Naive thymus-derived CD4-positive, alpha-beta T cell (primary cell): Measurements from ENCODE around the gene CALCB. TPM values are rescaled to one million over a fixed set of nuclear protein-coding genes. Genes with fewer than 3 reads are reported as not detected.

Experiments used
- ATAC-seq: fragments of 150-1000 bp; cut with Tn5 transposase; 2 replicates; pipeline ENCODE4 v1.10.0; 2021; ENCODE audit warnings: mild to moderate bottlenecking, moderate library complexity
- CTCF ChIA-PET: fragments of 350-600 bp; sonication (Branson Sonifier 250); formaldehyde crosslinking; loops from one replicate; lab custom pipeline; 2021; ENCODE audit warnings: antibody characterized with exemption; lab: Charles Lee
- POLR2A ChIA-PET: fragments of 350-600 bp; sonication (Branson Sonifier 250); formaldehyde crosslinking; loops from one replicate; lab custom pipeline; 2021; ENCODE audit warnings: antibody characterized with exemption, inconsistent platforms; lab: Charles Lee
- DNase-seq, 9 donors: peaks; one replicate each; pipeline versions ENCODE4 v3.0.0 to v3.0.0-alpha.2; 2020 to 2022; ENCODE audit warnings: mixed read lengths in 1 of 9
- H3K27ac ChIP-seq: one replicate; pipeline ENCODE4 v1.7.0; 2013; ENCODE audit warnings: mild to moderate bottlenecking, low read depth, low read length, moderate library complexity
- H3K27me3 ChIP-seq, 2 donors: one replicate each; pipeline ENCODE4 v1.7.0; 2013; ENCODE audit warnings: low read length in 2 of 2, mild to moderate bottlenecking in 2 of 2, moderate library complexity in 2 of 2; ENCODE audit not compliant: control insufficient read depth in 2 of 2, insufficient read depth in 2 of 2
- H3K36me3 ChIP-seq, 3 experiments: 1 replicate in 2 of 3; 2 replicates in 1 of 3; pipeline ENCODE4 v1.7.0; 2013; ENCODE audit warnings: low read length in 3 of 3, mild to moderate bottlenecking in 3 of 3, moderate library complexity in 1 of 3; ENCODE audit not compliant: insufficient read depth in 3 of 3, control insufficient read depth in 2 of 3
- H3K4me1 ChIP-seq, 2 donors: one replicate each; pipeline ENCODE4 v1.7.0; 2013; ENCODE audit warnings: low read length in 2 of 2, mild to moderate bottlenecking in 2 of 2, moderate library complexity in 1 of 2; ENCODE audit not compliant: control insufficient read depth in 2 of 2, insufficient read depth in 2 of 2
- H3K4me3 ChIP-seq: 2 replicates; pipeline ENCODE4 v1.7.0; 2013; ENCODE audit warnings: mild to moderate bottlenecking, low read length
- H3K9me3 ChIP-seq, 3 experiments: 1 replicate in 2 of 3; 2 replicates in 1 of 3; pipeline ENCODE4 v1.7.0; 2013; ENCODE audit warnings: low read length in 3 of 3; ENCODE audit not compliant: control insufficient read depth in 2 of 3
- H3K27ac Mint-ChIP-seq, 9 donors: one replicate each; pipeline ENCODE4 v1.8.0; 2020 to 2022; ENCODE audit warnings: mixed read lengths in 9 of 9, mild to moderate bottlenecking in 8 of 9, moderate library complexity in 5 of 9, inconsistent platforms in 2 of 9
- H3K27me3 Mint-ChIP-seq, 5 donors: one replicate each; pipeline ENCODE4 v1.8.0; 2021 to 2022; ENCODE audit warnings: mixed read lengths in 5 of 5, mild to moderate bottlenecking in 1 of 5
- H3K36me3 Mint-ChIP-seq, 5 donors: one replicate each; pipeline ENCODE4 v1.8.0; 2020 to 2022; ENCODE audit warnings: mixed read lengths in 5 of 5, mild to moderate bottlenecking in 3 of 5, inconsistent platforms in 1 of 5
- H3K4me1 Mint-ChIP-seq, 7 donors: one replicate each; pipeline ENCODE4 v1.8.0; 2020 to 2022; ENCODE audit warnings: mixed read lengths in 7 of 7, mild to moderate bottlenecking in 3 of 7, inconsistent platforms in 1 of 7
- H3K4me3 Mint-ChIP-seq, 10 donors: one replicate each; pipeline ENCODE4 v1.8.0; 2020 to 2022; ENCODE audit warnings: mild to moderate bottlenecking in 10 of 10, mixed read lengths in 10 of 10, moderate library complexity in 6 of 10, inconsistent platforms in 2 of 10
- H3K9me3 Mint-ChIP-seq, 11 donors: one replicate each; pipeline ENCODE4 v1.8.0; 2020 to 2022; ENCODE audit warnings: mixed read lengths in 11 of 11, mild to moderate bottlenecking in 4 of 11, inconsistent platforms in 1 of 11, moderate library complexity in 1 of 11
- intact Hi-C, 2 donors: fragments of 100-400 bp; cut with micrococcal nuclease; formaldehyde crosslinking; loops; one replicate each; pipeline ENCODE4 v1.15.1; 2023
- polyA plus RNA-seq, 2 donors: library from polyadenylated mRNA; unstranded; fragments of 300-500 nt; fragmentation: Illumina TruSeq; gene quantifications; one replicate each; pipeline ENCODE4 v1.2.3, GENCODE V29; 2021
- total RNA-seq, 6 experiments: library from RNA in 5 of 6; stranded (reverse) in 5 of 6; gene quantifications; 1 replicate in 5 of 6; 2 replicates in 1 of 6; pipeline ENCODE4 v1.2.3 and lab custom pipeline; 2021 to 2026

CALCB gene
- total and polyA plus RNA-seq, 7 experiments from 2014 or later: 0.18 to 1.1 (median 0.87) TPM

- Histone ChIP-seq H3K4me3 (no peak within 1 kb of the TSS), H3K9me3 (no peaks in the 10 kb centered on the region), H3K27ac (no peak within 1 kb of the TSS), H3K36me3 (no peaks in the 10 kb centered on the region), H3K4me1 (no peaks in the 10 kb centered on the region), H3K27me3 (peaks cover 0 to 3% of the 10 kb centered on the region in 2 donors)
- Mint-ChIP-seq H3K27ac (peak within 1 kb of the TSS in 2 of 9 donors; percentile 45 to 62), H3K9me3 (no peaks in the 10 kb centered on the region), H3K4me1 (peaks cover 4 to 45% (median 17%) of the 10 kb centered on the region in 7 donors), H3K4me3 (peak within 1 kb of the TSS in 8 of 10 donors; percentile 13 to 64 (median 34)), H3K36me3 (peaks cover 0 to 11% (median 0%) of the 10 kb centered on the region in 5 donors), H3K27me3 (peaks cover 34 to 53% (median 49%) of the 10 kb centered on the region in 5 donors)
- no peak for DNase-seq
- CTCF ChIA-PET: no interaction called here
- no peak for ATAC-seq
- POLR2A ChIA-PET: no interaction called here
- intact Hi-C loops: no loop called here
Observed at GRCh38 chr11:15114501-15115475, 41.4 kb downstream of the CALCB start, which contains the start of gene INSC. Gene INSC, plus strand, starts transcription at chr11:15114923. Its CDS starts 34,252 bp downstream, at chr11:15149175.

- no peaks in the 10 kb centered on the region for H3K4me1 ChIP-seq
- Mint-ChIP-seq H3K27me3 (peaks cover 37 to 61% (median 49%) of the 10 kb centered on the region in 5 donors), H3K4me1 (peaks cover 4 to 51% (median 17%) of the 10 kb centered on the region in 7 donors), H3K27ac (no peak overlapping the region), H3K4me3 (peak overlapping the region in 1 of 10 donors; percentile 49), H3K9me3 (peaks cover 0 to 4% (median 0%) of the 10 kb centered on the region in 11 donors), H3K36me3 (peaks cover 0 to 15% (median 0%) of the 10 kb centered on the region in 5 donors)
- H3K4me3 ChIP-seq: no peak overlapping the region
- H3K27me3 ChIP-seq: peaks cover 0 to 3% of the 10 kb centered on the region in 2 donors
- H3K27ac ChIP-seq: no peak overlapping the region
- DNase-seq (no peak), ATAC-seq (no peak)
- POLR2A ChIA-PET: no interaction called here
- intact Hi-C loops: no loop called here
- CTCF ChIA-PET: interaction anchor here (1.5 kb wide), 1 partner anchor 15 kb away, joined by 3 read pairs; no protein-coding TSS in a partner anchor
- no peaks in the 10 kb centered on the region for H3K9me3 ChIP-seq
- H3K36me3 ChIP-seq: no peaks in the 10 kb centered on the region
Observed at GRCh38 chr11:15115686-15116085, 42.3 kb downstream of the CALCB start.

- Histone ChIP-seq H3K27me3 (peaks cover 0 to 3% of the 10 kb centered on the region in 2 donors), H3K36me3 (no peaks in the 10 kb centered on the region), H3K4me3 (no peak overlapping the region), H3K4me1 (no peaks in the 10 kb centered on the region), H3K27ac (no peak overlapping the region), H3K9me3 (no peaks in the 10 kb centered on the region)
- Mint-ChIP-seq H3K27me3 (peaks cover 44 to 66% (median 62%) of the 10 kb centered on the region in 5 donors), H3K9me3 (peaks cover 0 to 4% (median 0%) of the 10 kb centered on the region in 11 donors), H3K4me3 (no peak overlapping the region), H3K36me3 (peaks cover 0 to 15% (median 0%) of the 10 kb centered on the region in 5 donors), H3K27ac (peak overlapping the region in 1 of 9 donors; percentile 60), H3K4me1 (peaks cover 4 to 47% (median 17%) of the 10 kb centered on the region in 7 donors)
- no peak for DNase-seq
- no peak for ATAC-seq
- intact Hi-C loops: loop anchor here in 1 of 2 donors (1.0 kb wide), 1 partner anchor 7 kb away; no protein-coding TSS in a partner anchor
- POLR2A ChIA-PET: no interaction called here
- CTCF ChIA-PET: no interaction called here
Observed at GRCh38 chr11:15117751-15118150, 44.4 kb downstream of the CALCB start.

- DNase-seq: no peak
- peak overlapping the region in 1 of 9 donors; percentile 78 for H3K27ac Mint-ChIP-seq
- Histone ChIP-seq H3K27ac (no peak overlapping the region), H3K9me3 (no peaks in the 10 kb centered on the region), H3K36me3 (no peaks in the 10 kb centered on the region), H3K4me1 (no peaks in the 10 kb centered on the region), H3K27me3 (peaks cover 0 to 3% of the 10 kb centered on the region in 2 donors), H3K4me3 (no peak overlapping the region)
- no peak for ATAC-seq
- ChIA-PET POLR2A (no interaction called here), CTCF (no interaction called here)
- peak overlapping the region in 1 of 10 donors; percentile 47 for H3K4me3 Mint-ChIP-seq
- peaks cover 0 to 4% (median 0%) of the 10 kb centered on the region in 11 donors for H3K9me3 Mint-ChIP-seq
- intact Hi-C loops: loop anchor here in 1 of 2 donors (1.0 kb wide), 1 partner anchor 8 kb away; no protein-coding TSS in a partner anchor
- H3K27me3 Mint-ChIP-seq: peaks cover 45 to 67% (median 66%) of the 10 kb centered on the region in 5 donors
- peaks cover 4 to 42% (median 12%) of the 10 kb centered on the region in 7 donors for H3K4me1 Mint-ChIP-seq
- H3K36me3 Mint-ChIP-seq: peaks cover 0 to 15% (median 0%) of the 10 kb centered on the region in 5 donors
Observed at GRCh38 chr11:15118431-15118830, 45.0 kb downstream of the CALCB start.

GRCh38 chr11:15119352-15119751, 46.0 kb downstream of the CALCB start:
- no peaks in the 10 kb centered on the region for H3K36me3 ChIP-seq
- peak overlapping the region in 1 of 9 donors; percentile 78 for H3K27ac Mint-ChIP-seq
- H3K4me1 Mint-ChIP-seq: peaks cover 4 to 35% (median 5%) of the 10 kb centered on the region in 7 donors
- H3K4me1 ChIP-seq: no peaks in the 10 kb centered on the region
- ChIA-PET CTCF (no interaction called here), POLR2A (no interaction called here)
- intact Hi-C loops: no loop called here
- no peak overlapping the region for H3K27ac ChIP-seq
- peaks cover 44 to 61% (median 58%) of the 10 kb centered on the region in 5 donors for H3K27me3 Mint-ChIP-seq
- H3K36me3 Mint-ChIP-seq: peaks cover 0 to 10% (median 0%) of the 10 kb centered on the region in 5 donors
- ATAC-seq (no peak), DNase-seq (no peak)
- H3K4me3 ChIP-seq: no peak overlapping the region
- H3K4me3 Mint-ChIP-seq: peak overlapping the region in 1 of 10 donors; percentile 34
- H3K27me3 ChIP-seq: peaks cover 0 to 3% of the 10 kb centered on the region in 2 donors
- H3K9me3 Mint-ChIP-seq: peaks cover 0 to 4% (median 0%) of the 10 kb centered on the region in 11 donors
- no peaks in the 10 kb centered on the region for H3K9me3 ChIP-seq

- peak overlapping the region in 1 of 9 donors; percentile 78 for H3K27ac Mint-ChIP-seq
- H3K9me3 ChIP-seq: no peaks in the 10 kb centered on the region
- CTCF ChIA-PET: no interaction called here
- H3K4me3 Mint-ChIP-seq: peak overlapping the region in 1 of 10 donors; percentile 34
- peaks cover 0 to 10% (median 0%) of the 10 kb centered on the region in 5 donors for H3K36me3 Mint-ChIP-seq
- no peak overlapping the region for H3K4me3 ChIP-seq
- POLR2A ChIA-PET: no interaction called here
- H3K27ac ChIP-seq: no peak overlapping the region
- no peaks in the 10 kb centered on the region for H3K4me1 ChIP-seq
- peaks cover 0 to 4% (median 0%) of the 10 kb centered on the region in 11 donors for H3K9me3 Mint-ChIP-seq
- peaks cover 0 to 3% of the 10 kb centered on the region in 2 donors for H3K27me3 ChIP-seq
- H3K36me3 ChIP-seq: no peaks in the 10 kb centered on the region
- intact Hi-C loops: no loop called here
- H3K4me1 Mint-ChIP-seq: peaks cover 4 to 34% (median 4%) of the 10 kb centered on the region in 7 donors
- ATAC-seq (no peak), DNase-seq (no peak)
- peaks cover 48 to 59% (median 56%) of the 10 kb centered on the region in 5 donors for H3K27me3 Mint-ChIP-seq
Observed at GRCh38 chr11:15119826-15120225, 46.4 kb downstream of the CALCB start.
